Neural cell (in vitro differentiated cells): Measurements from ENCODE around the gene ZDHHC8.

ENCODE experiments used
- EZH2 ChIP-seq: fragments of 200-600, 300-800 bp; shearing (Covaris generic), sonication (generic); IDR thresholded peaks from 2 replicates; pipeline ENCODE4 v1.6.1; 2014; ENCODE audit warnings: antibody characterized with exemption, low read length, borderline replicate concordance, mild to moderate bottlenecking; ENCODE audit not compliant: insufficient read depth, poor library complexity, severe bottlenecking
- RAD21 ChIP-seq: fragments of 450-650 bp; conservative IDR thresholded peaks from 2 replicates; pipeline ENCODE4 v1.6.1; 2014; ENCODE audit warnings: antibody characterized with exemption, mild to moderate bottlenecking, moderate library complexity
- REST ChIP-seq: IDR thresholded peaks from 2 replicates; pipeline ENCODE4 v1.6.1; 2012; ENCODE audit warnings: borderline replicate concordance
- TF ChIP-seq, protein P1 (sequence below): fragments of 450-650 bp; IDR thresholded peaks from 2 replicates; pipeline ENCODE4 v1.5.1; 2014; ENCODE audit warnings: antibody characterized with exemption, mild to moderate bottlenecking, moderate library complexity; ENCODE audit not compliant: poor library complexity, severe bottlenecking

GRCh38 chr22:20109411-20110358 is 21.9 kb upstream of the ZDHHC8 start:
- TF ChIP-seq, protein P1, sequence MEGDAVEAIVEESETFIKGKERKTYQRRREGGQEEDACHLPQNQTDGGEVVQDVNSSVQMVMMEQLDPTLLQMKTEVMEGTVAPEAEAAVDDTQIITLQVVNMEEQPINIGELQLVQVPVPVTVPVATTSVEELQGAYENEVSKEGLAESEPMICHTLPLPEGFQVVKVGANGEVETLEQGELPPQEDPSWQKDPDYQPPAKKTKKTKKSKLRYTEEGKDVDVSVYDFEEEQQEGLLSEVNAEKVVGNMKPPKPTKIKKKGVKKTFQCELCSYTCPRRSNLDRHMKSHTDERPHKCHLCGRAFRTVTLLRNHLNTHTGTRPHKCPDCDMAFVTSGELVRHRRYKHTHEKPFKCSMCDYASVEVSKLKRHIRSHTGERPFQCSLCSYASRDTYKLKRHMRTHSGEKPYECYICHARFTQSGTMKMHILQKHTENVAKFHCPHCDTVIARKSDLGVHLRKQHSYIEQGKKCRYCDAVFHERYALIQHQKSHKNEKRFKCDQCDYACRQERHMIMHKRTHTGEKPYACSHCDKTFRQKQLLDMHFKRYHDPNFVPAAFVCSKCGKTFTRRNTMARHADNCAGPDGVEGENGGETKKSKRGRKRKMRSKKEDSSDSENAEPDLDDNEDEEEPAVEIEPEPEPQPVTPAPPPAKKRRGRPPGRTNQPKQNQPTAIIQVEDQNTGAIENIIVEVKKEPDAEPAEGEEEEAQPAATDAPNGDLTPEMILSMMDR, result no peak
- no peak for TF ChIP-seq EZH2
- TF ChIP-seq REST, result no peak
- no peak for TF ChIP-seq RAD21
